Stimulated activated CD4-positive, alpha-beta T cell treated with anti-CD3 and anti-CD28 coated beads, Interleukin-12 subunit alpha, Interleukin-12 subunit beta, amount 100 ng/mL, for 24 hours (primary cell): ENCODE data around the gene FAM3D.

ENCODE experiments used
- DNase-seq, 2 experiments: peaks; one replicate each; pipeline ENCODE4 v3.0.0-alpha.2; 2020; ENCODE audit warnings: low read depth in 2 of 2

FAM3D gene

GRCh38 chr3:58656631-58657030 is 9.9 kb downstream of the FAM3D start:
- DNase-seq = no peak

GRCh38 chr3:58654466-58654865 is 12.1 kb downstream of the FAM3D start:
- DNase-seq = no peak

DNA sequence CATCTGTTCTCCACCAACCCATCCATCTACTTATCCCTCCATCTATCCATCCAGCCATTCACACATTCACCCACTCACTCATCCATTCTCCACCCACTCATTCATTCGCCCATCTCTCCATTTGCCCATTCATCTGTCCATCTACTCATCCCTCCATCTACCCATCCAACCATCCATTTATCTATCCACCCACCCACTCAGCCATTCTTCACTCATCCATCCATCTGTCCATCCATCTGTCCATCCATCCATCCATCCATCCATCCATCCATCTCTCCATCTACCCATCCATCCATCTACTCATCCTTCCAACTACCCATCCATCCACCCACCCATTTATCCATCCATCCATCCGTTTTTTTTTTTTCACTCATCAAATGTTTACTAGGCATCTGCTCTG is 13.9 kb downstream of the FAM3D start:
- DNase-seq = no peak

- no peak for DNase-seq
Observed at GRCh38 chr3:58651276-58651675, 15.3 kb downstream of the FAM3D start.

- no peak for DNase-seq
Observed at GRCh38 chr3:58647381-58648141, 19.0 kb downstream of the FAM3D start.

DNA sequence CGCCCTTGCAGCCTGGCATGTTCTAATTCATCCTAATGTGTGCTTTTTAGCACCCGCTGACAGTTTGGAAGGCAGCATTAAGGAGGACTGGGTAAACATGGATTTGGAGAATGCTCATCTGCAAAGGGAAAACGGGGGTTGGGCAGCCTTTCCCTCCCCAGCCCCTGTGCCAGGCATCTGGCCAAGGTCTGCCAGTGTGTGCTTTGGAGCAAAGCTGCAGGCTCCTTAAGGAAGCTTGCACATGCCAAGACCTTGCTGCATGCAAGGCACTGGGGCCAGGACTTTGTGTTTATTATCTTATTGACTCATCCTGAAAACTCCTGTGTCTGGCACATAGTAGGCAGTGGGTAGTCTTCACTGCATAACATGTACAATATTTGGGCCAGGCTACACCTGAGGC is 20.1 kb downstream of the FAM3D start:
- no peak for DNase-seq

DNA sequence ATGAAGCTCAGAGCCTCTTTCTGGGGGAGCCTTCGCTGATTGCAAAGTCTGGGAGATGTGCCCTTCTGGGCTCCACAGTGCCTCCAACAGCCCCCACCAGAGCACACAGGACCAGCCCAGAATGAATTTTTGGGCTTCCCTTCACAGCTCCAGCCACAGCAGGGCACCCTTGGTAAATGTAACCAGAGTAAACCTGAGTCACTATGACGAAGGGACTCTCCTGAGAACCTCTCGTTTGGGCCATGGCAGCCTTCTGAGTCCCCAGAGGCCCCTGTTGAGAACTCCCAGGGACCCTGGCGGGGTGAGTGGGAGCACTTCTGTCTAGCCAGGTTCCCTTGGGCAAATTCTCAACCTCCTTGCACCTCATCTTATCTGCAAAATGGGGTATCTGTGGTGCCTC is 20.8 kb downstream of the FAM3D start:
- no peak for DNase-seq

DNA sequence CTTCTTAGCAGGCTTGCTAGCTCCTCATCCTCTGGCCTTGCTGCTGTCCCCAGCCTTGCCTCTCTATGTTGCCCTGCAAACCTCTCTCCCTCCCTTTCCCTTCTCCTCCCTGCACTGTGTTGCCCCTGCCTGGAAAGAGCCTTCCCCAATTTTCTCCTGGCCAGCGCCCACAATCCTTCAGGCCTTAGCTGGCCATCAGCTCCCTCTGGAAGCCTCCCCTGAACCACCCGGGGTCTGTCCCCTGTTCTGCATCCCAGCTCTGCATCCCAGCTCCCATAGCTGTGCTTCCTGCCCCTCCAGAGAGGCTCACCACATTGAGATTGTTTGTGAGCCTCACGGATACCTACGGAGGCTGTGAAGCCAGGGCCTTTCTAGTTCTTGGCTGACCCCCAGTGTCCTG is 23.7 kb downstream of the FAM3D start:
- DNase-seq = no peak

GRCh38 chr3:58640700-58641372 is 25.7 kb downstream of the FAM3D start:
- peak; percentile 37 to 58 for DNase-seq

DNA sequence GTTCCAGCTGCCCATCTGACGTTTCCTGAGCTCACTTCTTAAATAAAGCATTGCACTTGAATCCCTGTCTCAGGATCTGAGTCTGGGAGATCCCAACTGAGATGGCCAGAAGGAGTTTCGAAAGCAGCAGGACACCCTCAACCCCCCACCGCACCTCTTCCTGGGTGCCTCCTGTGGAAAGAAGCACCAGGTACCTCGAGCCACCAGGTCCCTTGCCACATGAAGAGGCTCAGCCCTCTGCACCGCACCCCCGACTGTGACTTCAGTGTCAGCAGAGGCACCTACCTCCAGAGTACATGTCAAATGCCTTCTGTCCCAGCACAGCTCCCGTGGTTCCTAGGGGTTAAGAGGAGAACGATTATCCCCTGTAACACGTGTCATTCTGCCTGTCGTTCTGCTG is 26.7 kb downstream of the FAM3D start:
- no peak for DNase-seq

DNA sequence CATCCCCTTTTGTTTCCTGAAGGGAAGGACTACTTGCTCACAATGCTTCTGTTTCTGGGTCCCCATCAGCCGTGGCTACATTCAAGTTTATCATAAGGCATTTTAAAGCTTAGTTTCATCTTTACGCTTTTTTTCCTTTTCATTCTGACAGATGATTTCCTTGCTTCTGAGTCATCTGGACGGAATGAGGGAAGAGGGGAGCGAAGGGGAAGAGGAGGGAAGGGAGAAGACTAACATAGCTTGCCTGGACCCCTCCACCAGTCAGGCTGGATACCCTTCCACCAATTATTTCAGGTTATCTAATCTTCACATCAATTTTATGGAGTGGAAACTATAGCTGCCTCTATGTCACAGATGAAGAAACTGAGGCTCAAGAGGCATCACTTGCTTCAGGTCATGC is 27.6 kb downstream of the FAM3D start:
- no peak for DNase-seq

DNA sequence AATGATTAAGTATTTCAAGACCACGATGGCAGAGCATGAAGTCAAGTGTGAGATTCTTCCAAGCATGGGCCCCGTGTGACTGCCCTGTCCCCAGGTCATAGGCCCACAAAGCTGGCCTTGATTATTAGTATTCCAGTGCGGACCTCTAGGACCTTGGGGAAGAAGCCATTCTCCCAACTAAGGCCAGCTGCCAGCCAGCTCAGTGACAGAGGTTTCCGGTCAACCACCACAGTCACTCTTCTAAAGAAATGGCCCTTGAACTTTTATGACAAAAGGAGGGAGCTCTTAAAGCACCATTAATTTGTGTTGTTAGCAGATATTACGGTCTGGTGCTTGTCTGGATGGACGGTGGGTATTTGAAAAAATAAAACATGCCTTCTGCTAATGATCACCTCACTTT is 28.0 kb downstream of the FAM3D start:
- DNase-seq = no peak

- no peak for DNase-seq
Observed at GRCh38 chr3:58637509-58637908, 29.1 kb downstream of the FAM3D start.

GRCh38 chr3:58635371-58636285 is 30.9 kb downstream of the FAM3D start:
- DNase-seq = no peak

GRCh38 chr3:58633157-58633865 is 33.3 kb downstream of the FAM3D start:
- DNase-seq = no peak

GRCh38 chr3:58631742-58632141 is 34.8 kb downstream of the FAM3D start:
- DNase-seq = no peak

DNA sequence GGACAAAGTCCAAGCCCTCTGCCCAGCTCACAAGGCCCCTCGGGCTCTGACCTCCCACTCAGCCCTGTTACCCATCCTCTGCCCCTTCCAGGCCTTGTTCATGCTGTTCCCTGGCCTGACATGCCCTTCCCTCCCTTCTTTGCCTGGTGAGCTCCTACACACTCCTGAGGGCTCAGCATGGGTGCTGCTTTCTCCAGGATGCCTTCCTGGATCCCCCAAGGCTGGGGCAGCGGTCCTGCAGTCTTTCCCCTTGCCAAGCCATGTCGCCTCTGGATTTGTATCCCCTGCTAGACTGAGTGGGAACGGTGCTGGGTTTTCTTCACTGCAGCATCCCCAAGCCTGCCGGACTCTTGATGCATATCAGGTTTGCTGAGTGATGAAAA is 35.9 kb downstream of the FAM3D start:
- DNase-seq = no peak

DNA sequence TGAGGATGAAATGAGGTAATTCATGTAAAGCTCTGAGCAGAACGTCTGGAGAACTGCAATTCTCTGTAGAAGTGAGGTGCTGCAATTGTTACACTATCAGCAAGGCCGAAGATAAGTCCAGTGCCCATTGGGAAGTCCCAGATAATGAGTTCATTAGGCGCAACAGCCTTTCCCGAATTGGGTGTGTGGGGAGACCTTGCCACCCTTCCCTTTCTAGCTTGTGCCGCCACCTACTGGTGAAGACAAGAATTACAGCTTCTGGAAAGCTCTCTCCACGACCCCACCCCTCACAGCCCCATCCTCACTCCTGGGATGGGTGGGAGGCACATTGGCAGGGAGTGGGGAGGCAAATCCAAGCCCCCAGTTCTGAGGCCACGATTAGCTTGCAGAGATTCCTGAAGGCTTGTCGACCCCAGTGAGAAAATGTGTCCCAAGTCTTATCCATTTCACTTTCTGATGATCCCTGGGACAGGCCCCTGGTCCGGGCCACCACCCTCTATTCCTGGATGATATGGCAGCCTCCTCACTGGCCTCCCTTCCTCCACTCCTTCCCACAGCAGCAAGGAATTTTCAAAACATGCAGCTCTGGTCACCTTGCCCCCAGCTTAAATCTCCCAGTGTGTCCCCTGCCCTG is 36.4 kb downstream of the FAM3D start:
- DNase-seq = peak; percentile 35 to 57

- DNase-seq = no peak
Observed at GRCh38 chr3:58629629-58630028, 36.9 kb downstream of the FAM3D start.

- DNase-seq = no peak
Observed at GRCh38 chr3:58628823-58629562, 37.6 kb downstream of the FAM3D start.

DNA sequence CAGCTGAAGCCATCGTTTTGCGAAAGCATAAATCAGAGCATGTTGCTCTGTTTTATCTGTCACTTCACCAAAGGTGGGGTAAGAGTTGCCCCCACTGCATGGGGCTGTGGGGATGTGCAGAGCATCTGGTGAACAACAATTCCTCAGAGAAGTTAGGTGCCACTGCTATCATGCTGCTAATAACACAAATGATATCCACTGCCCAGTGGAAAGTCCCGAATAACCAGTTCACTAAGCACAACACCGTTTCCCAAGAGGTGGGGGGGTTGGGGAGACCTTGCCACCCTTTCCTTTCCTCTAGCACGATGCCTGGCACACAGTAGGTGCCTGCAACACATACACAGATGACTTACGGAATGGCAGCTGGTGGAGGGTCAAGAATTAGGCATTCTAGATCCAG is 38.6 kb downstream of the FAM3D start:
- no peak for DNase-seq
